ENCODE measurements around the gene CNOT1. TPM values are rescaled to one million over a fixed set of nuclear protein-coding genes. Genes with fewer than 3 reads are reported as not detected.
A peak's percentile ranks its signal among the peaks of the same experiment; 100 is the strongest.

Gene CNOT1
- total and polyA plus RNA-seq, 12 donors, result 40.9 to 189 (median 155) TPM

DNA sequence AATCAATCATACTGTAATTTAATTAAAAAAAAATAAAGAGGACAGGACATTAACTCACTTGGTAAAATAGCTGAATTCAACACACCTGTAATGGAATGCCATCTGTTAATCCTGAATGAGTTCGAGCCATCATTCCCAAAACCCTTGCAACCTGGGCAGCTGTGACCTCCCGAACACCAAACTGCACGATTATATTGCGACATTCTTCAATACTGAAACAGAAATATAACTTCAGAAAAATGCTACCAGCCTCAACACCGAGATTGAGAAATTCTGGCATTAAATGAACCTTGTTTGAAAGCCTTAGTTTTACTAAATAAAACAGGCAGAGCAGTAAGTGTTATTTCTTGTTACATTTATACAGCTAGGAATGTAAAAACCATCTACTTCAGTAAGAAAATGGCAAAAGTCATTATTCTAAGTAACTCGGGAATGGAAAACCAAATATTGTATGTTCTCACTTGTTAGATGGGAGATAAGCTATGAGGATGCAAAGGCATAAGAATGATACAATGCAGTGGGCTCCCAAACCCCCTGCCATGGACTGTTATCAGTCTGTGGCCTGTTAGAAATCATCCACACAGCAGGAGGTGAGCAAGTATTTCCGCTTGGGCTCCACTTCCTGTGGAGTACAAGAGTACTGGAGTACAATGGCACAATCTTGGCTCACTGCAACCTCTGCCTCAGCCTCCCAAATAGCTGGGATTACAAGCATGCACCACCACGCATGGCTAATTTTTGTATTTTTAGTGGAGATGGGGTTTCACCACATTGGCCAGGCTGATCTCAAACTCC lies 46.5 kb downstream of the CNOT1 start:
- TF ChIP-seq, protein P1, sequence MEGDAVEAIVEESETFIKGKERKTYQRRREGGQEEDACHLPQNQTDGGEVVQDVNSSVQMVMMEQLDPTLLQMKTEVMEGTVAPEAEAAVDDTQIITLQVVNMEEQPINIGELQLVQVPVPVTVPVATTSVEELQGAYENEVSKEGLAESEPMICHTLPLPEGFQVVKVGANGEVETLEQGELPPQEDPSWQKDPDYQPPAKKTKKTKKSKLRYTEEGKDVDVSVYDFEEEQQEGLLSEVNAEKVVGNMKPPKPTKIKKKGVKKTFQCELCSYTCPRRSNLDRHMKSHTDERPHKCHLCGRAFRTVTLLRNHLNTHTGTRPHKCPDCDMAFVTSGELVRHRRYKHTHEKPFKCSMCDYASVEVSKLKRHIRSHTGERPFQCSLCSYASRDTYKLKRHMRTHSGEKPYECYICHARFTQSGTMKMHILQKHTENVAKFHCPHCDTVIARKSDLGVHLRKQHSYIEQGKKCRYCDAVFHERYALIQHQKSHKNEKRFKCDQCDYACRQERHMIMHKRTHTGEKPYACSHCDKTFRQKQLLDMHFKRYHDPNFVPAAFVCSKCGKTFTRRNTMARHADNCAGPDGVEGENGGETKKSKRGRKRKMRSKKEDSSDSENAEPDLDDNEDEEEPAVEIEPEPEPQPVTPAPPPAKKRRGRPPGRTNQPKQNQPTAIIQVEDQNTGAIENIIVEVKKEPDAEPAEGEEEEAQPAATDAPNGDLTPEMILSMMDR (IDR thresholded peaks at IDR 0.05), result no peak
- no peak for TF ChIP-seq POLR2A (IDR thresholded peaks at IDR 0.05)
- Histone ChIP-seq H3K9me3 (replicated peaks in 1 of 3) (no peaks in the 10 kb centered on the region), H3K4me1 (replicated peaks in 1 of 2) (peaks cover 0 to 7% of the 10 kb centered on the region in 2 donors), H3K27ac (no peak overlapping the region), H3K36me3 (replicated peaks in 1 of 2) (peaks cover 0 to 95% of the 10 kb centered on the region in 2 donors), H3K4me3 (no peak overlapping the region), H3K27me3 (no peaks in the 10 kb centered on the region)
- intact Hi-C loops (cut with DNase I), result no loop called here
- 76 to 89% (median 84%) methylated on average over 7 to 8 of the region's 8 CpGs for WGBS, 4 donors
- DNase-seq, result peak in 1 of 7 donors; percentile 24

DNA sequence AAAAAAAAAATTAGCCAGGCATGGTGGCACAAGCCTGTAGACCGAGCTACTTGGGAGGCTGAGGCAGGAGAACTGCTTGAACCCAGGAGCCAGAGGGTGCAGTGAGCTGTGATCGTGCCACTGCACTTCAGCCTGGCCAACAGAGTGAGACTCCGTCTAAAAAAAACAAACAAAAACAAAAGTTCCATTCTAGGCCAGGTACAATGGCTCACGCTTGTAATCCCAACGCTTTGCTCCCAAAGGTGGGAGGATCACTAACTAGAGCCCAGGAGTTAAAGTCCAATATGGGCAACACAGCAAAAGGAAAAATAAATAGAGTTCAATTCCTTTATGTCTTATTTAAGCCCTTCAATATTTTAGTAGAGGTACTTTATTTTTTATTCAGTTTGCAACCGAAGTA lies 47.5 kb downstream of the CNOT1 start:
- H3K27me3 ChIP-seq, result no peaks in the 10 kb centered on the region
- no peak overlapping the region for H3K4me3 ChIP-seq
- peaks cover 0 to 7% of the 10 kb centered on the region in 2 donors for H3K4me1 ChIP-seq (replicated peaks in 1 of 2)
- no peak for DNase-seq
- peaks cover 0 to 95% of the 10 kb centered on the region in 2 donors for H3K36me3 ChIP-seq (replicated peaks in 1 of 2)
- intact Hi-C loops (cut with DNase I), result no loop called here
- TF ChIP-seq, protein P1 (IDR thresholded peaks at IDR 0.05), result no peak
- TF ChIP-seq POLR2A (IDR thresholded peaks at IDR 0.05), result no peak
- 94 to 96% (median 94%) methylated on average over 6 of the region's 6 CpGs for WGBS, 4 donors
- H3K27ac ChIP-seq, result no peak overlapping the region
- no peaks in the 10 kb centered on the region for H3K9me3 ChIP-seq (replicated peaks in 1 of 3)

DNA sequence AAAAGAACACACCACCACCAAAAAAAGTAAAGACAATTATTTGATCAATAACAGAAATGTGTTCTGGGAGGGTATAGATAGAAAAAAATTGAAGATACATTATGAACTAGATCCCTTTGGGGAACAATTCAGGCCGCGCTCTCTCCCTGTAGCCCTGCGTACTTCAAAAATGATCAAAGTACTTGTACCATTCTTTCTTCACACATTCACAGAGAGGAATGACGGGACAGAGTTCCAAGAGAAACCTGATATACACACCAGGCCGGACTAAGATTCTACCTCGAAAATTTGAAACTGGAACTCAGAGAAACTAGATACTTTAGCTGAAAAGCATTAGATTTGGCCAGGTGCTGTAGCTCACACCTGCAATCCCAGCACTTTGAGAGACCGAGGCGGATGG lies 50.0 kb downstream of the CNOT1 start:
- Histone ChIP-seq H3K36me3 (replicated peaks in 1 of 2) (peaks cover 0 to 99% of the 10 kb centered on the region in 2 donors), H3K27me3 (no peaks in the 10 kb centered on the region), H3K27ac (no peak overlapping the region), H3K4me3 (no peak overlapping the region), H3K9me3 (replicated peaks in 1 of 3) (no peaks in the 10 kb centered on the region), H3K4me1 (replicated peaks in 1 of 2) (peaks cover 0 to 6% of the 10 kb centered on the region in 2 donors)
- WGBS, 4 donors, result 90 to 97% (median 94%) methylated on average over 8 of the region's 8 CpGs
- no peak for DNase-seq
- intact Hi-C loops (cut with DNase I), result loop anchor here in 1 of 2 donors (10.0 kb wide), 1 partner anchor 55 kb away; no protein-coding TSS in a partner anchor
- TF ChIP-seq, protein P1 (IDR thresholded peaks at IDR 0.05), result no peak
- no peak for TF ChIP-seq POLR2A (IDR thresholded peaks at IDR 0.05)

DNA sequence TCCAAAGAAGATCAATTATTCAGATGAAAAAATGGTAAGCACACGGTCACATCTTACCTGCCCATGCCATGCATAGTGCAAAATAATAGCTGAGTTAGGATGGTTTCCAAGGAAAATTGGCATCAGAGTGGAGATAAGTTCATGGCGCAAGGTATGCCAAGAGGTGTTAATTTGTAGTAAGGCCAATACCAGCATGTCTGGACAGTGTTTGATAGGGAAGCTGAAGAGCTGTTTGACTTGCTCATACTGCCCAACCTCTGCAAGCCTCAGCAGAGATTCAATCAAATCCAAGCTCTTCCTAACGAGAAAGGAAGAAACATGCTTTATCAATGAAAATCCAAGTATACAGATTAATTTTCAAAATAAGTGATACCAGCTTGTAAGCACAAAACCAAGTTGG lies 51.0 kb downstream of the CNOT1 start:
- Histone ChIP-seq H3K4me1 (replicated peaks in 1 of 2) (no peaks in the 10 kb centered on the region), H3K27ac (no peak overlapping the region), H3K9me3 (replicated peaks in 1 of 3) (no peaks in the 10 kb centered on the region), H3K36me3 (replicated peaks in 1 of 2) (peaks cover 0 to 100% of the 10 kb centered on the region in 2 donors), H3K27me3 (no peaks in the 10 kb centered on the region), H3K4me3 (no peak overlapping the region)
- DNase-seq, result no peak
- TF ChIP-seq, protein P1 (IDR thresholded peaks at IDR 0.05), result no peak
- no peak for TF ChIP-seq POLR2A (IDR thresholded peaks at IDR 0.05)
- intact Hi-C loops (cut with DNase I), result loop anchor here in 1 of 2 donors (10.0 kb wide), 1 partner anchor 54 kb away; no protein-coding TSS in a partner anchor
- 88 to 95% (median 91%) methylated on average over 3 of the region's 3 CpGs for WGBS, 4 donors

Data from adrenal gland (tissue), 12 donors.